GM19025 (cell line): Measurements from ENCODE around the gene PROZ.
"Not testable (repeated sequence)": the region's sequence is repeated elsewhere in the genome, so short reads cannot be mapped to it uniquely, and the experiment has no call there.

ENCODE experiments used
- ATAC-seq: cut with Tn5 transposase; IDR thresholded peaks from one replicate; pipeline ENCODE4 v1.9.1; 2021; ENCODE audit warnings: mild to moderate bottlenecking, low read depth, moderate library complexity; ENCODE audit not compliant: unreplicated experiment

Gene PROZ

GRCh38 chr13:113153810-113154748, 4.4 kb upstream of the PROZ start:
- ATAC-seq = no peak

DNA sequence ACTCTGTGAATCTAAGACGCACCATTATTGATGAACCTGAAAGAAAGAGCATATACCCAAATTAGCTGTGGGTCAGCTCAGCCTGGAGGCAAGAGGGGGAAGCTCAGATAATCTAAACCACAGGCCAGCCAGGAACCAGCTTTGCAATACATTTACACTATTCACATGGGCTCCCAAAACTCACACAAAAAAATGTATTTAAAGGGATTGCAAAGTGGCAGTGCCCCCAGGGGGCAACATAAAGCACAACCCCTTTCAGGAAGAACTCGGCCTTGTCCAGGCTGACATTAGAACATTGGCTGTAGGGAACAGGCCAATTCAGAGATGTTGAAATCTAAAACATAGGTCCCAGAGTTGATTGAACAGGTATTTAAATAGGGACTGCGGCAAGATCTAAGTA, 3.2 kb upstream of the PROZ start:
- no peak for ATAC-seq

DNA sequence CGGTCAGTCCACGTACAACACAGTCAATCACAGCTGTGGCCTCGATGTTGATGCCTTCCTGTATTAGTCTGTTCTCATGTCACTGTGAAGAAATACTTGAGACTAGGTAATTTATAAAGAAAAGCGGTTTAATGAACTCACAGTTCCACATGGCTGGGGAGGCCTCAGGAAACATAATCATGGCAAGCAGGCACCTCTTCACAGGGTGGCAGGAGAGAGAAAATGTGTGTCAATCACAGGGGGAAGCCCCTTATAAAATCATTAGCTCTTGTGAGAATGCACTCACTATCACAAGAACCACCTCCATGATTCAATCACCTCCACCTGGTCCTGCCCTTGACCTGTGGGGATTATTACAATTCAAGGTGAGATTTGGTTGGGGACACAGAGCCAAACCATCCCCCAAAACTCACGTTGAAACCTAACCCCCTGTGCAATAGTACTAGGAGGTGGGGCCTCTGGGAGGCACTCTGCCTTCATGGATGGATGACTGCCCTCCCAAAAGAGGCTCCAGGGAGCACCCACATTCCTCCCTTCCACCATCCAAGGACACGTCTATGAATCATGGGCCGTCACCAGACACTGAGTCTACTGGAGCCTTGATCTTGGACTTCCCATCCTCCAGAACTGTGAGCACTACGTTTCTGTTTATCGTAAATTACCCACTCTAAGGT, 2.3 kb upstream of the PROZ start:
- no peak for ATAC-seq

DNA sequence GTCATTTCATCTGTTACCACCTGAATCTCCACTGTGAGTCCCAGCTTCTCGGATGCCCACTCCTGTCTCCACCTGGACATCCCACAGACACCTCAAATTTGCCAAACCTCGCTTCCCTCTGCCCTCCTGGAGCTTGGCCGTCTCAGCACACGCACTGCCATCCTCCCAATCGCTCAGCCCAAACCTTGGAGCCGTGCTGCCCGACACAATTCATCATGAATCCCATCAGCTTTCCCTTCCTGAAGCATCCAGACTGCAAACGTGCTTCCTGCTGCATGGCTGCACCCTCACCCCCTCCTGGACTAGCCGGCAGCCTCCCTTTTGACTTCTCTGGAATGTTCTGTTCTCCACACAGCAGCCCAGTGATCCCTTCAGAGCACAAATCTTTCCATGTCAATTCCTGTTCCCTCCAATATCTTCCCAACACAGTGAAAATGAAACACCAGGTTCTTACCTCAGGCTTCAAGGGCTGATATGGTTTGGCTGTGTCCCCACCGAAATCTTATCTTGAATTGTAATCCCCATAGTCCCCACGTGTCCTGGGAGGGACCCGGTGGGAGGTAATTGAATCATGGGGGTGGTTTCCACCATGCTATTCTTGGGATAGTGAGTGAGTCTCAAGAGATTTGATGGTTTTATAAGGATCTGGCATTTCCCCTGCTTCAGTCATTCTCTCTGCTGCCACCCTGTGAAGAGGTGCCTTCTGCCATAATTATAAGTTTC, 1.1 kb upstream of the PROZ start:
- ATAC-seq = no peak

- ATAC-seq = no peak
These were observed 498 bp downstream of the PROZ start for GRCh38 chr13:113158946-113159345.

DNA sequence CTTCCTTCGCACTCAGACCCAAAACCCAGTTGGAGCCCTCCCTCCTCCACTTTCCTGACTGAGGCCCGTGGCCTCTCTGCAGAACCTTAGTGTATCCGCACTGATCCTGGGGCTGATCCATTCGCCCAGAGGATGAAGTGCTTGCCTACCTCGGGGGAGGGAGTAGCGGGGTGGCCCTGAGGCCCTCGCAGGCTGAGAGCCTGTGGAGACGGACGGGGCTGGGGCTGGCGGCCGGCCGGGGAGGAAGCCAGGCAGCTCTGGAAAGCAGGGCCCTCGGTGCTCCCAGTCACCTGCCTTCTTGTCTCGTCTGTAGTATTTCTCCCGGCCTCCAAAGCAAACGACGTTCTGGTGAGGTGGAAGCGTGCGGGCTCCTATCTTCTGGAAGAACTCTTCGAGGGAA, 1.3 kb downstream of the PROZ start:
- ATAC-seq = no peak

- no peak for ATAC-seq
These were observed 2.5 kb downstream of the PROZ start for GRCh38 chr13:113160983-113161382.

DNA sequence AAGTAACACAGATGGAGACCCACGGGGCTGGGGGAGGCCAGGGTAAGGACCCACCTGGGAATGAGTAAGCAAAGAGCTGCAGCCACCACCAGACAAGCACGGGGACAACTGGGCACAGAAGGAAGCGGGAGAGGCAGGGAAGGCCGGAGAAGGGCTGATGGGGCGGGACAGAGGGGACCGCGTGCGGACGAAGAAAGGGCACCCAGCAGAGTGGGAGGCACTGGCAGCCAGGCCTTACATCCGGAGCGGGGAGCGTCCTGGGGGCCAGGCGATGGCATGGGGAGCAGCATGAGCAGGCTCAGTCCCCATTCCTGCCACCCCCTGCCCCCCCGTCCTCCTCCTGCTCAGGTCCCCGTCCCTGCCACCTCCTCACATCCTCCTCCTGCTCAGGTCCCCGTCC, 3.0 kb downstream of the PROZ start:
- ATAC-seq = no peak

- ATAC-seq = not testable (repeated sequence)
These were observed 3.5 kb downstream of the PROZ start for GRCh38 chr13:113161975-113162374.

GRCh38 chr13:113162783-113163685, 4.6 kb downstream of the PROZ start:
- no peak for ATAC-seq

DNA sequence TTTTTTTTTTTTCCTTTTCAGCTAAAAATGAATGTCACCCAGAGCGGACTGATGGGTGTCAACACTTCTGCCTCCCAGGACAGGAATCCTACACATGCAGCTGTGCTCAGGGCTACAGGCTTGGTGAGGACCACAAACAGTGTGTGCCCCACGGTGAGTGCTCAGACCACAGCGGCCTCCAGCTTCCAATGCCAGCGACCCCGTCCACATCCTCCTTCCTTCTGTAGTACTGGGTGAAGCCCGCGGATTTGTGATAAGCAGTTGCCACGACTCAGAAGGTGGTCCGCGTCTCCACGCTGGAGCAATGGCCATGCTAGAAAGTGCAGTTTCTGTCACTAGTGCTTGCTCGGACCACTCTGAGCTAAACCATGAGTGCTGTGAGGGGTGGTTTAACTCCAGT, 6.0 kb downstream of the PROZ start:
- ATAC-seq = no peak

DNA sequence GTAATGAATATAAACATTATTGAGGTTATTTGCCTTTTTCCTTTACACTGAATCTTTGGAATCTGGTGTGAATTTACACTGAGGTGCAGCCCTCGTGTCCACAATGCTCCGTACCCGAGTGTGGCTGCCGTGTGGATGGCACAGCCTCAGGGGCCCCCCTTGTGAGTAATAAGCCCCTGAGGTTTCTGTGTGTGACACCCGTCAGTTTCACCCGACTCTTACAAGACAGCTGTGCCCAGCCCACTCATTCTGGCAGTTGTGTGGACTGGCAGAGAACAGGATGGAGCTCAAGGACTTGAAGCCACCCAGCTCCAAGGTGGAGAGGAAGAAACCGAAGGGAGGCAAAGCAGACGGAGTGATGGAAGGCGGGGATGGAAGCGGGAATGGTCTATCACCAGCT, 7.8 kb downstream of the PROZ start:
- no peak for ATAC-seq

DNA sequence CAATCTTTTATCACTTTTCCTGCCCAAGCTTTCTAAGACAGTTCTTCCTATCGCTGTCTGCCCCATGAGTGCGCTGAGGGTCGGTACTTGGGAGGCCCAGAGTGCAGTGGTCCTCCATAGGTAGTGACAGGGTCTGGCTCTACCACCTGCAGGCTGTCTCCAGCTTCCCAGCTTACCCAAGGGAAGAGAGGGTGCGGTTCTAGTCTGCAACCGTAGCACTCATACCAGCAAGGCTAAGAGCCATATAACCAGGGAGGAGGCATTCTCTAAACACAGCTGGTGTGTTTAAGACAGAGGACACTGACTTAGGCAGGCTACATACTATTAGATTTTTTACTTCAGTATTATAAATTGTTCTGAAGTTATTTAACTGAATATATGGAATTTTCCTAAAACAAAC, 8.2 kb downstream of the PROZ start:
- ATAC-seq = no peak

- ATAC-seq = no peak
These were observed 8.7 kb downstream of the PROZ start for GRCh38 chr13:113167155-113167554.

DNA sequence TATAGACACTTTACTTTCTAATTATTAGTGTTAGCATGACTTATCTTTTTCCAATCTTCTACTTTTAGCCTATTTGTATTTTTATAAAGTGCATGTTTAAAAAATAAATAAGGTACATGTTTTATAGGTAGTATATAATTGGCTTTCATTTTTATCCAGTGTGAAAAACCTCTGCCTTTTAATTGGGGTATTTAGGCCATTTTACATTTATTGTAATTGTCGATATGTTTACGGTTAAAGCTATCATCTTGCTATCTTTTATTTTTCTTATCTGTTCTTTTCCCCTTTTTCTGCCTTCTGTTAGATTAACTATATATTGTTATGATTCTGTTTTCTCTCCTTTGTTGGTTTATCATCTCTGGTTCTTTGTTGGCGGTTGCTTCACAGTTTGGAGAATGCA, 9.1 kb downstream of the PROZ start:
- ATAC-seq = no peak

GRCh38 chr13:113168211-113168610, 9.8 kb downstream of the PROZ start:
- no peak for ATAC-seq

- ATAC-seq = no peak
These were observed 11.1 kb downstream of the PROZ start for GRCh38 chr13:113169277-113170272.

DNA sequence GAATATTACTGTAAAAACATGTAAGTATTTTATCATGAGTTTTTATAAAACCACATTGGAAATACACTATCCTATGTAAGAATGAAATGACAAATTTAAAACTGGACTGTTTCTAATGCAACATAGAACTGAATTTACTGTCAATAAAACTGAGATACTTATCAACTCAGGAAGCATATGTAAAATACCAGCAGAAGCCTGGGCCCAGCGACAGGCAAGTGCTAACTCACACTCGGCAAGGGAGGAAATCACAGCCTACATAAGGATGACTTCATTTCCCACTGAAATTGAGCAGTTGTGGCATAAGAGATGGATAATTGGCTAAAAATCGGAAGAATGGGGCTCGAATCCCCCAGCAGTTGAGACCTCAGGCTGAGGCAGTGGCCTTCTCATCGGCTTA, 12.1 kb downstream of the PROZ start:
- ATAC-seq = no peak
